ENCODE measurements around the gene ANKIB1.

ANKIB1 gene

DNA sequence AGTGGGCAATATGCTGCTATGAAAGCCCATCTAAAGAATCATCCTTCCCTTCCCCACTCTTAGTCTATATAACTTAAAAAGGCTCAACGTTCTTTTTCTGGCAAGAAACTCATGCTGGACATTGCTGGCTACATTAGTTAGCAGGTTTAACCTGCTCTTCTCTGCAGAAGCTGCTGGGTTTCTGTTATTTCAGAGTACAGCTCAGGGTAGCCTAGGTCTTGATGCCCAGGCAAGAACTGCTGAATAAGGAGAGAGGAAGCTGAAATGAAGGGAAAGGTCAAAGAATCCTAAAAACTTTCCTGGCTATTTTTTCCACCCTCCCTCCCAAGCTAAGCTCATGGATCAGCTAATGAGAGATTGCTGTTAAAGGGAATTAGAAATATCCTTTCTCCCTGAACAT is 79.4 kb downstream of the ANKIB1 start:
- peak overlapping the region; percentile 41 for H3K4me2 ChIP-seq (ENCODE audit: low read depth, low read length, poor library complexity, severe bottlenecking)

DNA sequence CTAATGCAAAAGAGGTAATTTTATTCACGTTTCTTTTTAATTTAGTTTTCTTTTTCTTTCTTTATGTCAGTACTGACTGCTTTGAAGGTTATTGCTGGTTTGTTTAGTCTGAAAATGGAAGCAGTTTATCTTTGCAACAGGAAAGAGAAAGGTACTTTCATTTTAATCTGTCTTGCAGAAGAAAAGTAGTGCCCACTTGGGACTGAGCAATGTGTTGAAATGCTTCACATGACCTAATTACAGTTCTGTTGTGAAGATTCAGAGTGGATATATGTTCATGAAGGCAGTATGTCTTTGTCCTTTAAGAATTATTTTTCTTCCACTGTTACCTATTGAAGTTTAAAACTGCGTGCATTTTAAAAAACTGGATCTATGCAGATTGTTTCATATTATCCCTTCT is 80.1 kb downstream of the ANKIB1 start:
- Histone ChIP-seq H3K9me3 (ENCODE audit: insufficient read depth, low read depth, low read length) (no peaks in the 10 kb centered on the region), H3K36me3 (ENCODE audit: insufficient read depth, low read length) (peaks cover 13% of the 10 kb centered on the region; the same call in 1 of the 2 replicates), H3K4me1 (ENCODE audit: insufficient read depth, low read length, poor library complexity, severe bottlenecking) (peaks cover 7% of the 10 kb centered on the region), H3F3A (ENCODE audit: low read depth) (no peaks in the 10 kb centered on the region), H3K9me2 (replicated peaks; ENCODE audit: low read depth, low read length) (no peaks in the 10 kb centered on the region), H3K9ac (ENCODE audit: low read depth, low read length, poor library complexity, severe bottlenecking) (no peak overlapping the region), H3K4me2 (ENCODE audit: low read depth, low read length, poor library complexity, severe bottlenecking) (peak overlapping the region; percentile 41), H2AFZ (ENCODE audit: low read length) (no peak overlapping the region), H3K79me2 (ENCODE audit: insufficient read depth, low read length) (no peaks in the 10 kb centered on the region), H4K20me1 (ENCODE audit: insufficient read depth, low read length, poor library complexity, severe bottlenecking) (no peaks in the 10 kb centered on the region), H3K4me3 (ENCODE audit: low read length, poor library complexity, severe bottlenecking) (no peak overlapping the region), H3K27me3 (ENCODE audit: insufficient read depth, low read length, poor library complexity, severe bottlenecking) (no peaks in the 10 kb centered on the region)
- no peak for TF ChIP-seq EZH2phosphoT487 (IDR thresholded peaks at IDR 0.05; ENCODE audit: borderline replicate concordance)
- TF ChIP-seq, protein P1, sequence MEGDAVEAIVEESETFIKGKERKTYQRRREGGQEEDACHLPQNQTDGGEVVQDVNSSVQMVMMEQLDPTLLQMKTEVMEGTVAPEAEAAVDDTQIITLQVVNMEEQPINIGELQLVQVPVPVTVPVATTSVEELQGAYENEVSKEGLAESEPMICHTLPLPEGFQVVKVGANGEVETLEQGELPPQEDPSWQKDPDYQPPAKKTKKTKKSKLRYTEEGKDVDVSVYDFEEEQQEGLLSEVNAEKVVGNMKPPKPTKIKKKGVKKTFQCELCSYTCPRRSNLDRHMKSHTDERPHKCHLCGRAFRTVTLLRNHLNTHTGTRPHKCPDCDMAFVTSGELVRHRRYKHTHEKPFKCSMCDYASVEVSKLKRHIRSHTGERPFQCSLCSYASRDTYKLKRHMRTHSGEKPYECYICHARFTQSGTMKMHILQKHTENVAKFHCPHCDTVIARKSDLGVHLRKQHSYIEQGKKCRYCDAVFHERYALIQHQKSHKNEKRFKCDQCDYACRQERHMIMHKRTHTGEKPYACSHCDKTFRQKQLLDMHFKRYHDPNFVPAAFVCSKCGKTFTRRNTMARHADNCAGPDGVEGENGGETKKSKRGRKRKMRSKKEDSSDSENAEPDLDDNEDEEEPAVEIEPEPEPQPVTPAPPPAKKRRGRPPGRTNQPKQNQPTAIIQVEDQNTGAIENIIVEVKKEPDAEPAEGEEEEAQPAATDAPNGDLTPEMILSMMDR (conservative IDR thresholded peaks at IDR 0.05; ENCODE audit: low read length) = no peak

More for the DNA sequence above, 79.4 kb downstream of the ANKIB1 start:
- no peaks in the 10 kb centered on the region for H3K79me2 ChIP-seq (ENCODE audit: insufficient read depth, low read length)
- H3K4me3 ChIP-seq (ENCODE audit: low read length, poor library complexity, severe bottlenecking) = no peak overlapping the region
- H3K27me3 ChIP-seq (ENCODE audit: insufficient read depth, low read length, poor library complexity, severe bottlenecking) = no peaks in the 10 kb centered on the region
- no peaks in the 10 kb centered on the region for H3K9me2 ChIP-seq (replicated peaks; ENCODE audit: low read depth, low read length)
- H3K36me3 ChIP-seq (ENCODE audit: insufficient read depth, low read length) = peaks cover 20% of the 10 kb centered on the region; the same call in 1 of the 2 replicates
- no peaks in the 10 kb centered on the region for H4K20me1 ChIP-seq (ENCODE audit: insufficient read depth, low read length, poor library complexity, severe bottlenecking)
- peaks cover 7% of the 10 kb centered on the region for H3K4me1 ChIP-seq (ENCODE audit: insufficient read depth, low read length, poor library complexity, severe bottlenecking)
- H3K9ac ChIP-seq (ENCODE audit: low read depth, low read length, poor library complexity, severe bottlenecking) = no peak overlapping the region
- no peak for TF ChIP-seq EZH2phosphoT487 (IDR thresholded peaks at IDR 0.05; ENCODE audit: borderline replicate concordance)
- TF ChIP-seq, protein P1 (conservative IDR thresholded peaks at IDR 0.05; ENCODE audit: low read length) = no peak
- H2AFZ ChIP-seq (ENCODE audit: low read length) = no peak overlapping the region
- no peaks in the 10 kb centered on the region for H3F3A ChIP-seq (ENCODE audit: low read depth)
- H3K9me3 ChIP-seq (ENCODE audit: insufficient read depth, low read depth, low read length) = no peaks in the 10 kb centered on the region

DNA sequence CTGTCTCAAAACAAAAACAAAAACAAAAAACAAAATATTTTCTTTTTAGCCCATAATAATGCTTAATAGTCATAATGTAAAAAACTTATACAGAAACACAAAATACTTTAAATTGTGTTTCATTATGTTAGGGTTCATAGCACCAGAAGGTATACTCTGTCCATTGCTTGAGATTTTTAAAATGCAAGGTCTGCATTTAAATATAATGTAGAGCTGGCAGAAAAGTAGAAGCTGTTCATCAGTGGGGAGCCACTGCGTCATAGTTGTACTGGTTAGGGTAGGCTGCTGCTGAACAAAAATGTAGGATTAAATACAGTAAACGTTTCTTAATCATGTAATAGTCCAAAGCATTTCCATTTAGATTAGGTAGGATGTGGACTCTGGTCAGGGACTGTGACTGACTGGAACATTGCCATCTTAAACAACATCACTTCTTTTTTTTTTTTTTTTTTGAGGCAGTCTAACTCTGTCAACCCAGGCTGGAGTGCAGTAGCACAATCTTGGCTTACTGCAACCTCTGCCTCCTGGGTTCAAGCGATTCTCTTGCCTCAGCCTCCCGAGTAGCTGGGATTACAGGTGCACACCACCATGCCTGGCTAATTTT is 85.2 kb downstream of the ANKIB1 start:
- no peaks in the 10 kb centered on the region for H3K27me3 ChIP-seq (ENCODE audit: insufficient read depth, low read length, poor library complexity, severe bottlenecking)
- H3K9ac ChIP-seq (ENCODE audit: low read depth, low read length, poor library complexity, severe bottlenecking) = no peak overlapping the region
- no peaks in the 10 kb centered on the region for H3F3A ChIP-seq (ENCODE audit: low read depth)
- H2AFZ ChIP-seq (ENCODE audit: low read length) = no peak overlapping the region
- H3K9me3 ChIP-seq (ENCODE audit: insufficient read depth, low read depth, low read length) = no peaks in the 10 kb centered on the region
- H3K4me3 ChIP-seq (ENCODE audit: low read length, poor library complexity, severe bottlenecking) = no peak overlapping the region
- H3K4me2 ChIP-seq (ENCODE audit: low read depth, low read length, poor library complexity, severe bottlenecking) = no peak overlapping the region
- H3K79me2 ChIP-seq (ENCODE audit: insufficient read depth, low read length) = no peaks in the 10 kb centered on the region
- TF ChIP-seq EZH2phosphoT487 (IDR thresholded peaks at IDR 0.05; ENCODE audit: borderline replicate concordance) = no peak
- TF ChIP-seq, protein P1 (conservative IDR thresholded peaks at IDR 0.05; ENCODE audit: low read length) = no peak
- no peaks in the 10 kb centered on the region for H4K20me1 ChIP-seq (ENCODE audit: insufficient read depth, low read length, poor library complexity, severe bottlenecking)
- H3K4me1 ChIP-seq (ENCODE audit: insufficient read depth, low read length, poor library complexity, severe bottlenecking) = no peaks in the 10 kb centered on the region
- peaks cover 15% of the 10 kb centered on the region; the same call in 1 of the 2 replicates for H3K36me3 ChIP-seq (ENCODE audit: insufficient read depth, low read length)
- no peaks in the 10 kb centered on the region for H3K9me2 ChIP-seq (replicated peaks; ENCODE audit: low read depth, low read length)

All from Loucy (cell line).